MCF 10A (cell line): Measurements from ENCODE around the gene TLR5. TPM values are rescaled to one million over a fixed set of nuclear protein-coding genes. Genes with fewer than 3 reads are reported as not detected.

Source experiments
- BruUV-seq: library from RNA; stranded (reverse); fragments of 400-500 nt; replicated peaks from 2 replicates; lab custom pipeline; 2021; lab: Mats Ljungman, UMichigan
- CTCF ChIA-PET: fragments of 300-600 bp; sonication (Branson Sonifier 250); formaldehyde crosslinking; extraction: SDS; loops from one replicate; lab custom pipeline; 2021; ENCODE audit warnings: antibody characterized with exemption, inconsistent platforms; lab: Yijun Ruan, JAX
- POLR2A ChIA-PET: fragments of 300-600, 350-650 bp; sonication (Branson Sonifier 250); formaldehyde crosslinking; extraction: SDS; loops from one replicate; lab custom pipeline; 2020; ENCODE audit warnings: antibody characterized with exemption, inconsistent platforms; lab: Yijun Ruan, JAX
- DNase-seq: peaks from one replicate; pipeline ENCODE4 v3.0.0-alpha.2; 2018; ENCODE audit not compliant: unreplicated experiment
- H3K27ac Mint-ChIP-seq: one replicate; pipeline ENCODE4 v1.8.0; 2022; ENCODE audit warnings: mild to moderate bottlenecking, low read depth, mixed read lengths; ENCODE audit not compliant: unreplicated experiment
- H3K27me3 Mint-ChIP-seq: one replicate; pipeline ENCODE4 v1.8.0; 2022; ENCODE audit warnings: mixed read lengths; ENCODE audit not compliant: insufficient read depth, unreplicated experiment
- H3K36me3 Mint-ChIP-seq: one replicate; pipeline ENCODE4 v1.8.0; 2022; ENCODE audit warnings: mild to moderate bottlenecking, moderate library complexity, mixed read lengths; ENCODE audit not compliant: insufficient read depth, unreplicated experiment
- H3K4me1 Mint-ChIP-seq: one replicate; pipeline ENCODE4 v1.8.0; 2022; ENCODE audit warnings: mixed read lengths; ENCODE audit not compliant: insufficient read depth, unreplicated experiment
- H3K4me3 Mint-ChIP-seq: one replicate; pipeline ENCODE4 v1.8.0; 2022; ENCODE audit warnings: mild to moderate bottlenecking, moderate library complexity, mixed read lengths; ENCODE audit not compliant: unreplicated experiment
- H3K9me3 Mint-ChIP-seq: one replicate; pipeline ENCODE4 v1.8.0; 2022; ENCODE audit warnings: mixed read lengths; ENCODE audit not compliant: unreplicated experiment
- CTCF ChIP-seq: fragments of 200-600 bp; IDR thresholded peaks from one replicate; pipeline ENCODE4 v1.8.0; 2022; ENCODE audit warnings: antibody characterized with exemption, mild to moderate bottlenecking; ENCODE audit not compliant: unreplicated experiment
- intact Hi-C: fragments of 100-400 bp; cut with micrococcal nuclease; formaldehyde crosslinking; loops from 2 replicates; pipeline ENCODE4 v1.14.1; 2022
- total RNA-seq: library from RNA; stranded (reverse); gene quantifications from 2 replicates; pipeline ENCODE4 v1.2.3, GENCODE V29; 2022

The TLR5 gene
- total RNA-seq, 1 experiment from 2014 or later, result 1.5 TPM

GRCh38 chr1:223068900-223069665 is 74.0 kb downstream of the TLR5 start:
- Mint-ChIP-seq H3K27me3 (peaks cover 22% of the 10 kb centered on the region), H3K4me3 (no peak overlapping the region), H3K9me3 (no peaks in the 10 kb centered on the region), H3K27ac (no peak overlapping the region), H3K4me1 (no peaks in the 10 kb centered on the region), H3K36me3 (no peaks in the 10 kb centered on the region)
- POLR2A ChIA-PET, result interaction anchor here (0.6 to 1.3 kb wide), 3 partner anchors 9 to 253 kb away, joined by 3 to 4 read pairs (median 3); no protein-coding TSS in a partner anchor
- no TSS peak for BruUV-seq
- TF ChIP-seq CTCF, result no peak
- intact Hi-C loops, result no loop called here
- DNase-seq, result no peak
- CTCF ChIA-PET, result interaction anchor here (0.6 to 1.5 kb wide), 6 partner anchors 12 to 54 kb away, joined by 3 to 5 read pairs (median 4); no protein-coding TSS in a partner anchor

- peaks cover 10% of the 10 kb centered on the region for H3K27me3 Mint-ChIP-seq
- no peaks in the 10 kb centered on the region for H3K9me3 Mint-ChIP-seq
- H3K27ac Mint-ChIP-seq, result no peak overlapping the region
- no peak for DNase-seq
- CTCF ChIA-PET, result interaction anchor here (1.1 to 1.3 kb wide), 3 partner anchors 19 to 53 kb away, joined by 3 to 9 read pairs (median 4); no protein-coding TSS in a partner anchor
- POLR2A ChIA-PET, result interaction anchor here (0.7 to 1.3 kb wide), 4 partner anchors 8 to 79 kb away, joined by 3 to 4 read pairs (median 4); no protein-coding TSS in a partner anchor
- no peak for TF ChIP-seq CTCF
- H3K4me1 Mint-ChIP-seq, result no peaks in the 10 kb centered on the region
- BruUV-seq, result no TSS peak
- intact Hi-C loops, result no loop called here
- H3K36me3 Mint-ChIP-seq, result no peaks in the 10 kb centered on the region
- no peak overlapping the region for H3K4me3 Mint-ChIP-seq
These were observed 75.1 kb downstream of the TLR5 start for GRCh38 chr1:223067914-223068313.

- Mint-ChIP-seq H3K27ac (no peak overlapping the region), H3K27me3 (no peaks in the 10 kb centered on the region), H3K36me3 (no peaks in the 10 kb centered on the region), H3K4me3 (no peak overlapping the region), H3K9me3 (no peaks in the 10 kb centered on the region), H3K4me1 (no peaks in the 10 kb centered on the region)
- ChIA-PET POLR2A (no interaction called here), CTCF (interaction anchor here (0.6 kb wide), 1 partner anchor 15 kb away, joined by 3 read pairs; no protein-coding TSS in a partner anchor)
- TF ChIP-seq CTCF, result no peak
- DNase-seq, result no peak
- intact Hi-C loops, result no loop called here
- no TSS peak for BruUV-seq
These were observed 76.6 kb downstream of the TLR5 start for GRCh38 chr1:223066415-223066814.

- Mint-ChIP-seq H3K4me1 (no peaks in the 10 kb centered on the region), H3K4me3 (no peak overlapping the region), H3K36me3 (no peaks in the 10 kb centered on the region), H3K27ac (no peak overlapping the region), H3K27me3 (peaks cover 14% of the 10 kb centered on the region), H3K9me3 (no peaks in the 10 kb centered on the region)
- intact Hi-C loops, result no loop called here
- ChIA-PET CTCF (interaction anchor here (1.4 kb wide), 1 partner anchor 19 kb away, joined by 4 read pairs; no protein-coding TSS in a partner anchor), POLR2A (interaction anchor here (0.7 to 1.1 kb wide), 2 partner anchors 14 to 361 kb away, joined by 3 to 4 read pairs; no protein-coding TSS in a partner anchor)
- TF ChIP-seq CTCF, result no peak
- DNase-seq, result peak; percentile 51
- no TSS peak for BruUV-seq
These were observed 80.9 kb downstream of the TLR5 start for GRCh38 chr1:223062177-223062576.
